Hepatocyte (in vitro differentiated cells): ENCODE results near the gene HCST. TPM values are rescaled to one million over a fixed set of nuclear protein-coding genes. Genes with fewer than 3 reads are reported as not detected.
"Not testable (repeated sequence)": the region's sequence is repeated elsewhere in the genome, so short reads cannot be mapped to it uniquely, and the experiment has no call there.

ENCODE experiments used
- DNase-seq: peaks from one replicate; pipeline ENCODE4 v3.0.0-alpha.2; 2016; ENCODE audit warnings: low spot score
- H2AFZ ChIP-seq: fragments of 200-600 bp; sonication (generic); 2 replicates; pipeline ENCODE4 v1.6.0; 2016; ENCODE audit warnings: antibody characterized with exemption, mild to moderate bottlenecking
- H3K27ac ChIP-seq: fragments of 200-600 bp; sonication (generic); 2 replicates; pipeline ENCODE4 v1.5.1; 2016; ENCODE audit warnings: mild to moderate bottlenecking
- H3K27me3 ChIP-seq: fragments of 200-600 bp; sonication (generic); 2 replicates; pipeline ENCODE4 v1.6.1; 2016
- H3K36me3 ChIP-seq: fragments of 200-600 bp; sonication (generic); replicated peaks from 2 replicates; pipeline ENCODE4 v1.5.1; 2016; ENCODE audit warnings: low read depth; ENCODE audit not compliant: insufficient read depth
- H3K4me1 ChIP-seq: fragments of 200-600 bp; sonication (generic); 2 replicates; pipeline ENCODE4 v1.5.1; 2016; ENCODE audit warnings: mild to moderate bottlenecking, moderate library complexity; ENCODE audit not compliant: insufficient read depth
- H3K4me2 ChIP-seq: fragments of 200-600 bp; sonication (generic); 2 replicates; pipeline ENCODE4 v1.6.0; 2016
- H3K4me3 ChIP-seq: fragments of 200-600 bp; sonication (generic); 2 replicates; pipeline ENCODE4 v1.5.1; 2016; ENCODE audit warnings: mild to moderate bottlenecking
- H3K79me2 ChIP-seq: fragments of 200-600 bp; sonication (generic); 2 replicates; pipeline ENCODE4 v1.6.0; 2017; ENCODE audit warnings: mild to moderate bottlenecking
- H3K9me2 ChIP-seq: fragments of 200-600 bp; sonication (generic); replicated peaks from 2 replicates; pipeline ENCODE4 v1.6.0; 2017; ENCODE audit warnings: mild to moderate bottlenecking; ENCODE audit not compliant: insufficient read depth
- H3K9me3 ChIP-seq: fragments of 200-600 bp; sonication (generic); 2 replicates; pipeline ENCODE4 v1.5.1; 2016; ENCODE audit warnings: low read depth, mild to moderate bottlenecking
- H4K20me1 ChIP-seq: fragments of 200-600 bp; sonication (generic); 2 replicates; pipeline ENCODE4 v1.6.0; 2016; ENCODE audit warnings: mild to moderate bottlenecking; ENCODE audit not compliant: insufficient read depth, poor library complexity, severe bottlenecking
- EZH2 ChIP-seq: fragments of 200-600 bp; sonication (generic); IDR thresholded peaks from 2 replicates; pipeline ENCODE4 v1.6.1; 2016; ENCODE audit warnings: antibody characterized with exemption, mild to moderate bottlenecking, borderline replicate concordance
- EZH2phosphoT487 ChIP-seq: fragments of 200-600 bp; sonication (generic); IDR thresholded peaks from one replicate; pipeline ENCODE4 v1.6.1; 2018; ENCODE audit warnings: antibody characterized with exemption, mild to moderate bottlenecking, low read depth, moderate library complexity; ENCODE audit not compliant: unreplicated experiment, severe bottlenecking
- WGBS: methylation state at CpG from one replicate; pipeline ENCODE4 v1.1.6; 2016; ENCODE audit warnings: low lambda C conversion rate; ENCODE audit errors: missing lambda C conversion rate; 5-methylcytosine and 5-hydroxymethylcytosine counted together
- polyA plus RNA-seq: library from polyadenylated mRNA; unstranded; fragments of >200 nt; fragmentation: Nextera tagmentation; extraction: Ambion mirVana; gene quantifications from 2 replicates; pipeline ENCODE4 v1.2.1, GENCODE V29; 2016
- total RNA-seq: library from RNA; depleted of rRNA; stranded (reverse); fragments of >200 nt; gene quantifications from 2 replicates; pipeline ENCODE4 v1.2.3, GENCODE V29; 2014
- TF ChIP-seq, protein P1 (sequence below): fragments of 200-600 bp; sonication (generic); IDR thresholded peaks from 2 replicates; pipeline ENCODE4 v1.5.1; 2016; ENCODE audit warnings: antibody characterized with exemption, mild to moderate bottlenecking; ENCODE audit not compliant: poor library complexity

HCST gene
- total and polyA plus RNA-seq, 2 experiments from 2014 or later = 0.97 to 4.8 TPM

DNA sequence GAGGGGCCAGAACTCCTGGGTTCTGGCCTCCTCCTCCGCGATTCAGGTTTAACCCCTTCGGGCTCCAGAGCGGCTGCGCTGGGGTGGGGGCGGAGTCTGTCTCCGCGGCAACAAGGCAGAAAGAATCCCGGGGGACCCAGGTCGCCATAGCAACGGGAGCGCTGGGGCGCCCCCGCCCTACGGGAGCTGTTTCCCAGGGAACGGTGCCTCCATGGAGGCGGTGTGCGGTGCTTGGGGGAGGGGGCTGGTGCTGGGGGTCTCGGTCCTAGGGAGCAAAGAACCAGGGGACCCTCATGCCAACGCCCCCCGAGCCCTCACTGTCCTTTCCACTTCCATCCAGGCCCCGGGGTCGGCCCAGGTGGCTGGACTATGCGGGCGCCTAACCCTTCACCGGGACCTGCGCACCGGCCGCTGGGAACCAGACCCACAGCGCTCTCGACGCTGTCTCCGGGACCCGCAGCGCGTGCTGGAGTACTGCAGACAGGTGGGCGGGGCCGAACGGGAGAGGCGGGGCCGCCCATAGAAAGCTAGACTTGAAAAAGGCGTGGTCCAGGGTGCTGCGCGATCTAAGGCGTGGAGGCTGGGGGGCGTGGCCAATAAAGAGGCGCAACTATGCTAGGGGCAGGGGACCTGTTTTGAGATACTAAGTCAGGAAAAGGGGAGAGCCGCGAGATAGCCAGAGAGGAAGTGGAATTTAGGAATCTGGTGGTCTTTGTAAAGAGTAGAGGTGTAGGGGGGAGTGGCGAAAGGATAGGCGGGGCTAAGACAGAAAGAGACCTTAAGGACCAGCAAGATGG is 32.8 kb upstream of the HCST start:
- no peaks in the 10 kb centered on the region for H3K36me3 ChIP-seq
- no peaks in the 10 kb centered on the region for H3K79me2 ChIP-seq
- H3K9me3 ChIP-seq = no peaks in the 10 kb centered on the region
- TF ChIP-seq EZH2 = no peak
- TF ChIP-seq, protein P1, sequence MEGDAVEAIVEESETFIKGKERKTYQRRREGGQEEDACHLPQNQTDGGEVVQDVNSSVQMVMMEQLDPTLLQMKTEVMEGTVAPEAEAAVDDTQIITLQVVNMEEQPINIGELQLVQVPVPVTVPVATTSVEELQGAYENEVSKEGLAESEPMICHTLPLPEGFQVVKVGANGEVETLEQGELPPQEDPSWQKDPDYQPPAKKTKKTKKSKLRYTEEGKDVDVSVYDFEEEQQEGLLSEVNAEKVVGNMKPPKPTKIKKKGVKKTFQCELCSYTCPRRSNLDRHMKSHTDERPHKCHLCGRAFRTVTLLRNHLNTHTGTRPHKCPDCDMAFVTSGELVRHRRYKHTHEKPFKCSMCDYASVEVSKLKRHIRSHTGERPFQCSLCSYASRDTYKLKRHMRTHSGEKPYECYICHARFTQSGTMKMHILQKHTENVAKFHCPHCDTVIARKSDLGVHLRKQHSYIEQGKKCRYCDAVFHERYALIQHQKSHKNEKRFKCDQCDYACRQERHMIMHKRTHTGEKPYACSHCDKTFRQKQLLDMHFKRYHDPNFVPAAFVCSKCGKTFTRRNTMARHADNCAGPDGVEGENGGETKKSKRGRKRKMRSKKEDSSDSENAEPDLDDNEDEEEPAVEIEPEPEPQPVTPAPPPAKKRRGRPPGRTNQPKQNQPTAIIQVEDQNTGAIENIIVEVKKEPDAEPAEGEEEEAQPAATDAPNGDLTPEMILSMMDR = no peak
- TF ChIP-seq EZH2phosphoT487 = no peak
- H3K9me2 ChIP-seq = no peaks in the 10 kb centered on the region
- H3K4me1 ChIP-seq = peaks cover 17% of the 10 kb centered on the region
- no peak overlapping the region for H3K27ac ChIP-seq
- 3% methylated on average over 36 of the region's 51 CpGs for WGBS
- peaks cover 12% of the 10 kb centered on the region for H3K27me3 ChIP-seq
- H3K4me2 ChIP-seq = peak overlapping the region; percentile 96
- DNase-seq = peak; percentile 92
- H4K20me1 ChIP-seq = no peaks in the 10 kb centered on the region
- H2AFZ ChIP-seq = no peak overlapping the region
- H3K4me3 ChIP-seq = peak overlapping the region; percentile 45

DNA sequence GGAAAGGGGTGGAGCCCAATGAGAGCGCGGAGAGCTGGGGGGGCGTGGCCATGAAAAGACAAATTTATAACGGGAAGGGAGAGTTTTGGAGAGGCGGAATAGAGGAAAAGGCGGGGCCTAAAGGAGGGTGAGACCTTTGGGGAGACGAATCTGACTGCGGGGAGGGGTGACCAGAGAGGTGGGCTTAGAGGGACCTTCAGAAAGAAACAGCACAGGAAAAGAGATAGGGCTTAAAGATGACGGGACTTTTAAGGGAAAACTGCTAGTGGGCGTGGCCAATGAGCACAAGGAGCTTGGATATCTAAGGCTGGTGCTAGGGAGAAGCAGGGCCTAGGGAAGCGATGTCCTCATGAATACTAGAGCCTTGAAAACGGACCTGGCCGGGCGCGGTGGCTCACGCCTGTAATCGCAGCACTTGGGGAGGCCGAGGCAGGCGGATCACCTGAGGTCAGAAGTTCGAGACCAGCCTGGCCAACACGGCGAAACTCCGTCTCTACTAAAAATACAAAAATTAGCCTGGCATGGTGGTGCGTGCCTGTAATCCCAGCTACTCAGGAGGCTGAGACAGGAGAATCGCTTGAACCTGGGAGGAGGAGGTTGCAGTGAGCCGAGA is 32.1 kb upstream of the HCST start:
- H3K79me2 ChIP-seq, H3K9me3 ChIP-seq, DNase-seq, H3K9me2 ChIP-seq, H4K20me1 ChIP-seq, H2AFZ ChIP-seq, H3K4me3 ChIP-seq, H3K36me3 ChIP-seq, H3K27ac ChIP-seq: not testable (repeated sequence)
- Histone ChIP-seq H3K27me3 (peaks cover 12% of the 10 kb centered on the region), H3K4me1 (peaks cover 17% of the 10 kb centered on the region), H3K4me2 (peak overlapping the region; percentile 96)
- 51% methylated on average over 25 of the region's 26 CpGs for WGBS

DNA sequence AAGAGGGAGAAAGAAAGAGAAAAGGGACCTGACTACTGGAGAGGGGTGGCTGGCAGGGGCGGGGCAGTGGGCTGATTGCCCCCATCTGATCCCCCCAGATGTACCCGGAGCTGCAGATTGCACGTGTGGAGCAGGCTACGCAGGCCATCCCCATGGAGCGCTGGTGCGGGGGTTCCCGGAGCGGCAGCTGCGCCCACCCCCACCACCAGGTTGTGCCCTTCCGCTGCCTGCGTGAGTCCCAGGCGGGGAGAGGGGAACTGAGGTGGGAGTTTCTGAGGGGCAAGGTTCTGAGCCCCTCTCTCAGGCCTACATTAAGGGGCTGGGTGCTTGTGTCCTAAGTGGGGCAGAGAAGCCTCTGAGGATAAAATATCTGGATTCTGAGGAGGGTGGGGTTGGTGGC is 31.5 kb upstream of the HCST start:
- peaks cover 12% of the 10 kb centered on the region for H3K27me3 ChIP-seq
- no peaks in the 10 kb centered on the region for H3K79me2 ChIP-seq
- no peaks in the 10 kb centered on the region for H3K9me2 ChIP-seq
- DNase-seq = no peak
- no peak for TF ChIP-seq EZH2
- no peak overlapping the region for H3K4me3 ChIP-seq
- no peaks in the 10 kb centered on the region for H4K20me1 ChIP-seq
- no peaks in the 10 kb centered on the region for H3K36me3 ChIP-seq
- no peak overlapping the region for H3K27ac ChIP-seq
- peaks cover 17% of the 10 kb centered on the region for H3K4me1 ChIP-seq
- WGBS = 81% methylated on average over 10 of the region's 12 CpGs
- H3K9me3 ChIP-seq = no peaks in the 10 kb centered on the region
- H3K4me2 ChIP-seq = no peak overlapping the region
- no peak overlapping the region for H2AFZ ChIP-seq

DNA sequence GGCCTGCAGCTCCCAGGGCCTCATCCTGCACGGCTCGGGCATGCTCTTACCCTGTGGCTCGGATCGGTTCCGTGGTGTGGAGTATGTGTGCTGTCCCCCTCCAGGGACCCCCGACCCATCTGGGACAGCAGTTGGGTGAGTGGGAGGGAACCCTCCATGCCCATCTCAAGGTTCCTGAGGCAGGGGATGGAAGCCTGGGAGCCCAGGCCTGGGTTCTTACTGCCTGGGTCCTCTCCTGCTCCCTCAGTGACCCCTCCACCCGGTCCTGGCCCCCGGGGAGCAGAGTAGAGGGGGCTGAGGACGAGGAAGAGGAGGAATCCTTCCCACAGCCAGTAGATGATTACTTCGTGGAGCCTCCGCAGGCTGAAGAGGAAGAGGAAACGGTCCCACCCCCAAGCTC is 30.7 kb upstream of the HCST start:
- Histone ChIP-seq H3K4me1 (peaks cover 17% of the 10 kb centered on the region), H2AFZ (no peak overlapping the region), H3K36me3 (no peaks in the 10 kb centered on the region), H3K27me3 (peaks cover 12% of the 10 kb centered on the region), H4K20me1 (no peaks in the 10 kb centered on the region), H3K79me2 (no peaks in the 10 kb centered on the region), H3K27ac (no peak overlapping the region), H3K9me3 (no peaks in the 10 kb centered on the region), H3K9me2 (no peaks in the 10 kb centered on the region), H3K4me3 (no peak overlapping the region), H3K4me2 (no peak overlapping the region)
- 91% methylated on average over 12 of the region's 12 CpGs for WGBS
- DNase-seq = no peak
- TF ChIP-seq, protein P1 = no peak
- TF ChIP-seq EZH2phosphoT487 = no peak
- TF ChIP-seq EZH2 = no peak
